B cell (primary cell): ENCODE measurements around the gene DOK7. TPM values are rescaled to one million over a fixed set of nuclear protein-coding genes. Genes with fewer than 3 reads are reported as not detected.

ENCODE experiments used
- ATAC-seq: fragments of 200-7000 bp; cut with Tn5 transposase; one replicate; pipeline ENCODE4 v1.10.0; 2021; ENCODE audit warnings: low read depth, mild to moderate bottlenecking, moderate number of reproducible peaks, moderate library complexity
- CTCF ChIA-PET: fragments of 350-600 bp; sonication (Branson Sonifier 250); formaldehyde crosslinking; loops from one replicate; lab custom pipeline; 2021; ENCODE audit warnings: antibody characterized with exemption, inconsistent platforms; lab: Charles Lee
- POLR2A ChIA-PET: fragments of 350-600 bp; sonication (Branson Sonifier 250); formaldehyde crosslinking; loops from one replicate; lab custom pipeline; 2021; ENCODE audit warnings: antibody characterized with exemption; lab: Charles Lee
- DNase-seq: peaks from one replicate; pipeline ENCODE4 v3.0.0; 2013
- H2AFZ ChIP-seq: 2 replicates; pipeline ENCODE4 v1.6.1; 2012; ENCODE audit warnings: mild to moderate bottlenecking, low read depth, low read length; ENCODE audit not compliant: insufficient read depth, poor library complexity, severe bottlenecking
- H3K27ac ChIP-seq, 2 donors: 1 replicate in 1 of 2; 2 replicates in 1 of 2; pipeline ENCODE4 v1.5.1; 2012 to 2013; ENCODE audit warnings: low read length in 2 of 2, mild to moderate bottlenecking in 2 of 2, moderate library complexity in 1 of 2
- H3K27me3 ChIP-seq, 4 experiments: fragments of 200-600 bp in 1 of 4; sonication (generic) in 1 of 4; replicated peaks in 1 of 4; 1 replicate in 2 of 4; 2 replicates in 2 of 4; pipeline versions ENCODE4 v1.6.1 to v1.7.0; 2013 to 2016; ENCODE audit warnings: low read length in 3 of 4, mild to moderate bottlenecking in 2 of 4, mixed read lengths in 1 of 4, moderate library complexity in 1 of 4; ENCODE audit not compliant: insufficient read depth in 4 of 4, control insufficient read depth in 3 of 4; ENCODE audit errors: control extremely low read depth in 1 of 4
- H3K36me3 ChIP-seq, 2 experiments: replicated peaks in 1 of 2; 1 replicate in 1 of 2; 2 replicates in 1 of 2; pipeline versions ENCODE4 v1.6.1 to v1.7.1; 2013; ENCODE audit warnings: low read length in 1 of 2; ENCODE audit not compliant: insufficient read depth in 2 of 2, control insufficient read depth in 1 of 2; ENCODE audit errors: control extremely low read depth in 1 of 2, extremely low read depth in 1 of 2
- H3K4me1 ChIP-seq, 2 donors: fragments of 200-600 bp in 1 of 2; sonication (generic) in 1 of 2; 1 replicate in 1 of 2; 2 replicates in 1 of 2; pipeline versions ENCODE4 v1.5.1 to v1.6.1; 2013 to 2017; ENCODE audit warnings: low read length in 2 of 2; ENCODE audit not compliant: control insufficient read depth in 2 of 2, insufficient read depth in 2 of 2
- H3K4me2 ChIP-seq: replicated peaks from 2 replicates; pipeline ENCODE3; 2012; ENCODE audit warnings: mild to moderate bottlenecking, low read depth, low read length; ENCODE audit not compliant: poor library complexity, severe bottlenecking
- H3K4me3 ChIP-seq, 5 experiments: fragments of 200-600 bp in 1 of 5; sonication (generic) in 1 of 5; 1 replicate in 3 of 5; 2 replicates in 2 of 5; pipeline versions ENCODE4 v1.5.1 to v1.7.0; 2011 to 2016; ENCODE audit warnings: low read length in 4 of 5, mild to moderate bottlenecking in 4 of 5, low read depth in 2 of 5, control low read depth in 1 of 5, moderate library complexity in 1 of 5; ENCODE audit not compliant: insufficient read depth in 1 of 5; ENCODE audit errors: control extremely low read depth in 1 of 5, extremely low read depth in 1 of 5
- H3K79me2 ChIP-seq: fragments of 200-600 bp; sonication (generic); one replicate; pipeline ENCODE4 v1.6.0; 2016; ENCODE audit warnings: low read length; ENCODE audit not compliant: control insufficient read depth, insufficient read depth
- H3K9ac ChIP-seq: fragments of 200-600 bp; sonication (generic); 2 replicates; pipeline ENCODE4 v1.6.1; 2017; ENCODE audit warnings: mild to moderate bottlenecking, low read length, moderate library complexity
- H3K9me3 ChIP-seq, 3 donors: one replicate each; pipeline versions ENCODE4 v1.6.1 to v1.7.1; 2013; ENCODE audit warnings: low read length in 2 of 3; ENCODE audit not compliant: control insufficient read depth in 2 of 3, insufficient read depth in 1 of 3; ENCODE audit errors: control extremely low read depth in 1 of 3
- H4K20me1 ChIP-seq: 2 replicates; pipeline ENCODE4 v1.6.0; 2012; ENCODE audit warnings: mild to moderate bottlenecking, low read length; ENCODE audit not compliant: insufficient read depth, control insufficient read depth, poor library complexity, severe bottlenecking
- H3K27ac Mint-ChIP-seq: one replicate; pipeline ENCODE4 v1.8.0; 2021; ENCODE audit warnings: mixed read lengths
- H3K27me3 Mint-ChIP-seq: one replicate; pipeline ENCODE4 v1.8.0; 2021; ENCODE audit warnings: mixed read lengths
- H3K4me1 Mint-ChIP-seq: one replicate; pipeline ENCODE4 v1.8.0; 2021; ENCODE audit warnings: mixed read lengths
- H3K4me3 Mint-ChIP-seq: one replicate; pipeline ENCODE4 v1.8.0; 2021; ENCODE audit warnings: mixed read lengths
- H3K9me3 Mint-ChIP-seq: one replicate; pipeline ENCODE4 v1.8.0; 2022; ENCODE audit warnings: mixed read lengths; ENCODE audit not compliant: insufficient read depth
- EZH2 ChIP-seq: IDR thresholded peaks from 2 replicates; pipeline ENCODE4 v1.6.1; 2012; ENCODE audit warnings: borderline replicate concordance, low read depth, mild to moderate bottlenecking, moderate library complexity, low read length; ENCODE audit not compliant: insufficient read depth, poor library complexity, severe bottlenecking
- WGBS: methylation state at CpG from one replicate; pipeline ENCODE4 v1.1.5; 2013; ENCODE audit warnings: missing lambda C conversion rate; ENCODE audit not compliant: insufficient coverage; 5-methylcytosine and 5-hydroxymethylcytosine counted together
- intact Hi-C: fragments of 100-400 bp; cut with micrococcal nuclease; formaldehyde crosslinking; loops from one replicate; pipeline ENCODE4 v1.10.0; 2022
- polyA plus RNA-seq: library from polyadenylated mRNA; depleted of rRNA; stranded (reverse); fragments of >200 nt; gene quantifications from 2 replicates; pipeline ENCODE4 v1.2.3, GENCODE V29; 2012
- total RNA-seq, 2 donors: library from RNA; stranded (reverse); fragments of 120-200 nt in 1 of 2; gene quantifications; 1 replicate in 1 of 2; 2 replicates in 1 of 2; pipeline versions ENCODE4 v1.2.3 to v1.2.4, GENCODE V29; 2013 to 2022
- TF ChIP-seq, protein P1 (sequence below): fragments of 200-600 bp; IDR thresholded peaks from one replicate; pipeline ENCODE4 v1.8.0; 2022; ENCODE audit warnings: antibody characterized with exemption, mild to moderate bottlenecking

The DOK7 gene
- total and polyA plus RNA-seq, 2 donors (not counting 1 experiment from before 2014, with no cell fraction given), result 24.1 to 24.8 TPM

GRCh38 chr4:3493720-3494461, 30.8 kb downstream of the DOK7 start:
- H3K27ac Mint-ChIP-seq, result no peak overlapping the region
- no peak for DNase-seq
- peaks cover 0 to 5% of the 10 kb centered on the region in 2 donors for H3K4me1 ChIP-seq
- ChIA-PET CTCF (interaction anchor here (1.0 kb wide), 1 partner anchor 13 kb away, joined by 5 read pairs; no protein-coding TSS in a partner anchor), POLR2A (no interaction called here)
- H3K4me3 Mint-ChIP-seq, result no peak overlapping the region
- peaks cover 0 to 25% of the 10 kb centered on the region in 2 experiments for H3K36me3 ChIP-seq
- H3K4me1 Mint-ChIP-seq, result peaks cover 11% of the 10 kb centered on the region
- no peak for TF ChIP-seq EZH2
- TF ChIP-seq, protein P1, sequence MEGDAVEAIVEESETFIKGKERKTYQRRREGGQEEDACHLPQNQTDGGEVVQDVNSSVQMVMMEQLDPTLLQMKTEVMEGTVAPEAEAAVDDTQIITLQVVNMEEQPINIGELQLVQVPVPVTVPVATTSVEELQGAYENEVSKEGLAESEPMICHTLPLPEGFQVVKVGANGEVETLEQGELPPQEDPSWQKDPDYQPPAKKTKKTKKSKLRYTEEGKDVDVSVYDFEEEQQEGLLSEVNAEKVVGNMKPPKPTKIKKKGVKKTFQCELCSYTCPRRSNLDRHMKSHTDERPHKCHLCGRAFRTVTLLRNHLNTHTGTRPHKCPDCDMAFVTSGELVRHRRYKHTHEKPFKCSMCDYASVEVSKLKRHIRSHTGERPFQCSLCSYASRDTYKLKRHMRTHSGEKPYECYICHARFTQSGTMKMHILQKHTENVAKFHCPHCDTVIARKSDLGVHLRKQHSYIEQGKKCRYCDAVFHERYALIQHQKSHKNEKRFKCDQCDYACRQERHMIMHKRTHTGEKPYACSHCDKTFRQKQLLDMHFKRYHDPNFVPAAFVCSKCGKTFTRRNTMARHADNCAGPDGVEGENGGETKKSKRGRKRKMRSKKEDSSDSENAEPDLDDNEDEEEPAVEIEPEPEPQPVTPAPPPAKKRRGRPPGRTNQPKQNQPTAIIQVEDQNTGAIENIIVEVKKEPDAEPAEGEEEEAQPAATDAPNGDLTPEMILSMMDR, result no peak
- H2AFZ ChIP-seq, result no peak overlapping the region
- no peak for ATAC-seq
- H3K9me3 ChIP-seq, result no peaks in the 10 kb centered on the region
- peaks cover 3% of the 10 kb centered on the region for H3K79me2 ChIP-seq
- no peaks in the 10 kb centered on the region for H3K27me3 ChIP-seq
- H3K9ac ChIP-seq, result no peak overlapping the region
- no peak overlapping the region for H3K4me2 ChIP-seq
- H3K27ac ChIP-seq, result no peak overlapping the region
- no peaks in the 10 kb centered on the region for H3K9me3 Mint-ChIP-seq
- peaks cover 10% of the 10 kb centered on the region for H4K20me1 ChIP-seq
- 71% methylated on average over 20 of the region's 20 CpGs for WGBS
- H3K27me3 Mint-ChIP-seq, result no peaks in the 10 kb centered on the region
- H3K4me3 ChIP-seq, result no peak overlapping the region
- intact Hi-C loops, result no loop called here

- ChIA-PET POLR2A (no interaction called here), CTCF (interaction anchor here (1.0 kb wide), 1 partner anchor 13 kb away, joined by 5 read pairs; no protein-coding TSS in a partner anchor)
- Histone ChIP-seq H3K9ac (no peak overlapping the region), H3K4me1 (no peaks in the 10 kb centered on the region), H3K36me3 (peaks cover 0 to 25% of the 10 kb centered on the region in 2 experiments), H3K79me2 (peaks cover 3% of the 10 kb centered on the region), H2AFZ (no peak overlapping the region), H3K4me2 (no peak overlapping the region), H3K9me3 (no peaks in the 10 kb centered on the region), H3K27me3 (no peaks in the 10 kb centered on the region), H4K20me1 (peaks cover 5% of the 10 kb centered on the region), H3K4me3 (no peak overlapping the region), H3K27ac (no peak overlapping the region)
- DNase-seq (no peak), ATAC-seq (no peak)
- Mint-ChIP-seq H3K4me3 (no peak overlapping the region), H3K27me3 (no peaks in the 10 kb centered on the region), H3K9me3 (no peaks in the 10 kb centered on the region), H3K27ac (no peak overlapping the region), H3K4me1 (peaks cover 6% of the 10 kb centered on the region)
- TF ChIP-seq, protein P1, result no peak
- TF ChIP-seq EZH2, result no peak
- 61% methylated on average over 15 of the region's 15 CpGs for WGBS
- intact Hi-C loops, result no loop called here
Observed at GRCh38 chr4:3494462-3494871, 31.4 kb downstream of the DOK7 start.
